Natural killer cell treated with Interleukin-12 subunit alpha and Interleukin-12 subunit beta and Interleukin-15 and Interleukin-18, amount 100 ng/mL, for 72 hours (primary cell): Measurements from ENCODE around the gene ADARB2. TPM values are rescaled to one million over a fixed set of nuclear protein-coding genes. Genes with fewer than 3 reads are reported as not detected.
A peak's percentile ranks its signal among the peaks of the same experiment; 100 is the strongest.

Experiments used
- ATAC-seq, 2 donors: fragments of 150-1000 bp; cut with Tn5 transposase in 1 of 2; sonication (Bioruptor Pico), chemical (Tn5 transposase) in 1 of 2; 2 replicates each; pipeline ENCODE4 v1.10.0; 2021
- DNase-seq: peaks from one replicate; pipeline ENCODE4 v3.0.0; 2022; ENCODE audit warnings: low spot score
- H3K27ac Mint-ChIP-seq, 2 donors: 1 replicate in 1 of 2; 2 replicates in 1 of 2; pipeline ENCODE4 v1.8.0; 2022; ENCODE audit warnings: mixed read lengths in 2 of 2, mild to moderate bottlenecking in 1 of 2, moderate library complexity in 1 of 2
- H3K27me3 Mint-ChIP-seq, 2 donors: 1 replicate in 1 of 2; 2 replicates in 1 of 2; pipeline ENCODE4 v1.8.0; 2022; ENCODE audit warnings: mixed read lengths in 2 of 2
- H3K36me3 Mint-ChIP-seq: one replicate; pipeline ENCODE4 v1.8.0; 2022; ENCODE audit warnings: mixed read lengths
- H3K4me1 Mint-ChIP-seq, 2 donors: 1 replicate in 1 of 2; 2 replicates in 1 of 2; pipeline ENCODE4 v1.8.0; 2022; ENCODE audit warnings: low read depth in 2 of 2, mixed read lengths in 2 of 2, mild to moderate bottlenecking in 1 of 2
- H3K4me3 Mint-ChIP-seq: one replicate; pipeline ENCODE4 v1.8.0; 2022; ENCODE audit warnings: mixed read lengths
- H3K9me3 Mint-ChIP-seq: 2 replicates; pipeline ENCODE4 v1.8.0; 2022; ENCODE audit warnings: mixed read lengths
- total RNA-seq, 2 donors: library from RNA; stranded (reverse); gene quantifications; one replicate each; pipeline ENCODE4 v1.2.3, GENCODE V29; 2022

The ADARB2 gene
- total RNA-seq, 2 donors from 2014 or later = not detected

DNA sequence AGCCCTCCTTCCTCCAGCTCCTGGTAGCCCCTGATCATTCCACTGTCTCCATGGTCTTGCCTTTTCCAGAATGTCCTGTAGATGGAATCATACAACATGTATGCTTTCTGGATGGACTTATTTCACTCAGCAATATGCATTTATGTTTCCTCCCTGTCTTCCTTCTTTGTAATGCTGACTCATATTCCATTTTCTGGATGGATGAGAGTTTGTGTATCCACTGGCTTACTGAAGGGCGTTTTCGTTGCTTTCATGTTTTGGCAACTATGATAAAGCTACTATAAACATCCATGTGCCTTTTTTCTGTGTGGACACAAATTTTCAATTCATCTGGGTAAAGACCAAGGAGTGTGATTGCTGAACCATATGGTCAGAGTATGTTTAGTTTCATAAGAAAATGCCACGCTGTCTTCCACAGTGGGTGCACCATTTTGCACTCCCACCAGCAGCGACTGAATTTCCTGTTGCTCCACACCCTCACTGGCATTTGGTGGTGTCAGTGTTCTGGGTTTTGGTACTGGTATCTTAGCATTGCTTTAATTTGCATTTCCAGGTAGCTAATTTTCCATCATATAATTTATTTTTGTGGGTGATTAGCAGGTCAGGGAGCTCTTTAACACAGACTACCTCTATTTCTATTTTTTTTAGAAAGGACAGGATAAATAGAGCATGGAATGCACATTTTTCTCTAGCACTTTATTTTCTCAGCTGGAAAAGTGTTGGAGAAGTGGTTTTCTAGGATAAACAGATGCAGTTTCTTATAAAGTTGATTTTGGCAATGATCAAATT is 429.0 kb downstream of the ADARB2 start:
- Mint-ChIP-seq H3K4me3 (no peak overlapping the region), H3K27me3 (peaks cover 0 to 7% of the 10 kb centered on the region in 2 donors), H3K9me3 (no peaks in the 10 kb centered on the region), H3K4me1 (no peaks in the 10 kb centered on the region), H3K36me3 (no peaks in the 10 kb centered on the region), H3K27ac (no peak overlapping the region)
- DNase-seq = no peak
- ATAC-seq = no peak

GRCh38 chr10:1301143-1301542 is 436.2 kb downstream of the ADARB2 start:
- H3K27me3 Mint-ChIP-seq = peaks cover 15 to 22% of the 10 kb centered on the region in 2 donors
- ATAC-seq = no peak

GRCh38 chr10:1300218-1300617 is 437.1 kb downstream of the ADARB2 start:
- no peak for DNase-seq
- Mint-ChIP-seq H3K4me3 (no peak overlapping the region), H3K27ac (no peak overlapping the region), H3K27me3 (peaks cover 15 to 23% of the 10 kb centered on the region in 2 donors), H3K36me3 (no peaks in the 10 kb centered on the region), H3K9me3 (no peaks in the 10 kb centered on the region), H3K4me1 (peaks cover 0 to 11% of the 10 kb centered on the region in 2 donors)
- ATAC-seq = no peak

More at GRCh38 chr10:1301143-1301542, 436.2 kb downstream of the ADARB2 start:
- Mint-ChIP-seq H3K36me3 (no peaks in the 10 kb centered on the region), H3K4me3 (no peak overlapping the region), H3K4me1 (peaks cover 0 to 11% of the 10 kb centered on the region in 2 donors), H3K9me3 (no peaks in the 10 kb centered on the region), H3K27ac (no peak overlapping the region)
- no peak for DNase-seq

DNA sequence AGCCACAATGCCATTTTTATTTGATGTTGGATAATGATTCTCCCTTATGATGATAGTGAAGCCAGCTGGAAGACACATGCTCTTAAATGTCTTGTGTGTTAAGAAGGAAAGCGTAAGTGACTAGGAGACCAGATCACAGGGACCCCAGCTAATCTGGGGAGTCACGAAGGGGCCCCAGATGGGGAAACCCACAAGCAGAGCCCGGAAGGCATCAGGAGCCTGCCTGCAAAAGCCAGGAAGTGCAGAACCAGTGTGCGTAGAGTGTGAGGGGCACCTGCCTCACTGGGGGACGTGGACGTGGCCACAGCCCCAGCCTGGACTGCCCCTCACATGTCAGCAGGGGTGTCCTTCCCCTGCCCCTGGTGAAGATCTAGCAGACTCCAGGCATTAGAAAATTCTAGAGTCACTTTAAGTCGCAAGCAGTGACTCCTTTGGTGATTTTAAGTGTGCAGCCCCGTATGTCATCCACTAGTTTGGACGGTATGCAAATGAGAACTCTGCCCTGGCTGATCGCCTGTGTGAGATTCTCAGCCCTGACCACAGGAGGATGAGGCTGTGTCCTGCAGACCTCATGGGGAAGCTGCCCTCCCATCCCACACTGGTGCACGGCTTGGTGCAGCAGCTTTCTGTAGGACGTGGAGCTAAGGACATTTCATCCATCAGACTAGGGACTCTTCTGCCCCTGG is 438.1 kb downstream of the ADARB2 start:
- H3K4me3 Mint-ChIP-seq = peak overlapping the region; percentile 3
- ATAC-seq (peak; percentile 26 to 43), DNase-seq (no peak)
- peaks cover 0 to 11% of the 10 kb centered on the region in 2 donors for H3K4me1 Mint-ChIP-seq
- no peaks in the 10 kb centered on the region for H3K36me3 Mint-ChIP-seq
- H3K27me3 Mint-ChIP-seq = peaks cover 20 to 32% of the 10 kb centered on the region in 2 donors
- H3K9me3 Mint-ChIP-seq = no peaks in the 10 kb centered on the region
- H3K27ac Mint-ChIP-seq = no peak overlapping the region

GRCh38 chr10:1297566-1298301 is 439.6 kb downstream of the ADARB2 start:
- H3K36me3 Mint-ChIP-seq = no peaks in the 10 kb centered on the region
- peaks cover 0 to 11% of the 10 kb centered on the region in 2 donors for H3K4me1 Mint-ChIP-seq
- no peaks in the 10 kb centered on the region for H3K9me3 Mint-ChIP-seq
- ATAC-seq = no peak
- DNase-seq = no peak
- H3K27ac Mint-ChIP-seq = no peak overlapping the region
- H3K4me3 Mint-ChIP-seq = no peak overlapping the region
- H3K27me3 Mint-ChIP-seq = peaks cover 24 to 32% of the 10 kb centered on the region in 2 donors

DNA sequence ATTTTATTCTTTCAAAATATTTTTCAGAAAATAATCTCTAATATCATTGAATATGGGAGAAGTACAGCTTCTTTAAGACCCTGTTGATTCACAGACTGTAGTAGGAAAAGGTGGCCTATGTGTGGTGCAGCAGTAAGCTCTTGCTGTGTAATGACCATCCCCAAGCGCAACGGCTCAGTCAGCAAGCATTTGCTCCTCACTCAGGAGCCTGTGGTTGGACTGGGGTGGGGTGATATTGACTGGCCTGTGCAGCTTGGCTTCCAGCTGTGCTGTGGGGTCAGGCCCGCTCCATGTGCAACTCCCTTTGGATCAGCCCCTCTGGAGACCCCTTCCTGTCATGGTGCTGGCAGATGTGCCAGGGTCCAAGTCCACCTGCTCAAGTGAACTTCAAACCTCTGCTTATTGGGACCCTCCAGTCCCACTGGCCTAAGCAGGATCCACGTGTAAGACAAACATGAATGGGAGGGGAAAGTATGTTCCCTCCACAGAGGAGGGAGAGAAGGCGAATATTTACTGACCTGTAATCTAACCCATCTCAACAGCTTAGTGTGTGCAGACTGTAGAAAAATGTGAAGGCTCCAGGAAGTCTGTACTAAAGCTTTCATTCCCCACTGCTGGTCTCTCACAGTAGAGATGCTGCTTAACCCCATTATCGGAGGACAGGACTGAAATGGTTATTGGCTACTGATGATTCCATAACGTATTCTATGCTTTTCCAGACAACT is 441.4 kb downstream of the ADARB2 start:
- H3K9me3 Mint-ChIP-seq = no peaks in the 10 kb centered on the region
- no peak overlapping the region for H3K27ac Mint-ChIP-seq
- no peak overlapping the region for H3K4me3 Mint-ChIP-seq
- peaks cover 22 to 26% of the 10 kb centered on the region in 2 donors for H3K27me3 Mint-ChIP-seq
- ATAC-seq (peak in 1 of 2 donors; percentile 7), DNase-seq (no peak)
- peaks cover 0 to 11% of the 10 kb centered on the region in 2 donors for H3K4me1 Mint-ChIP-seq
- H3K36me3 Mint-ChIP-seq = no peaks in the 10 kb centered on the region

DNA sequence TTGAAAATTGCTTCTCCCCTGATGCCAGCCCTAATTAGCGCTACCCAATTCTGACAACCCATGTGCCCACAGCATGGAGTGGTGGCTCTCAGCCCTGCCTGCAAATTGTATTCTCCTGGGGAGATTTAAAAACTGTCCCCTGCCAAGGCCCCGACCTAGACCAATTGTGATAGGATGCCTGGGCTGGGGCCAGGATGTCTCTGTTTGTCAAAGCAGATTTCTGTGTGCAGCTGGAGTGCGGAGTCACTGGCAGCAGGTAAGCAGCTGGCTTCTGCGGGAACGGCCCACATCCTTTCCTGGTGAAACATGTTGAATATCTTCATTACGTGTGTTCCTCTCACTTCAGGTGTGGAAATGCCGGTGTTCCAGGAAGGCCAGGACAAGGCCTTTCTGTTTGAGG is 442.6 kb downstream of the ADARB2 start:
- Mint-ChIP-seq H3K9me3 (no peaks in the 10 kb centered on the region), H3K27ac (no peak overlapping the region), H3K4me3 (no peak overlapping the region), H3K4me1 (peaks cover 0 to 5% of the 10 kb centered on the region in 2 donors), H3K36me3 (no peaks in the 10 kb centered on the region), H3K27me3 (peaks cover 10 to 18% of the 10 kb centered on the region in 2 donors)
- ATAC-seq (no peak), DNase-seq (no peak)

DNA sequence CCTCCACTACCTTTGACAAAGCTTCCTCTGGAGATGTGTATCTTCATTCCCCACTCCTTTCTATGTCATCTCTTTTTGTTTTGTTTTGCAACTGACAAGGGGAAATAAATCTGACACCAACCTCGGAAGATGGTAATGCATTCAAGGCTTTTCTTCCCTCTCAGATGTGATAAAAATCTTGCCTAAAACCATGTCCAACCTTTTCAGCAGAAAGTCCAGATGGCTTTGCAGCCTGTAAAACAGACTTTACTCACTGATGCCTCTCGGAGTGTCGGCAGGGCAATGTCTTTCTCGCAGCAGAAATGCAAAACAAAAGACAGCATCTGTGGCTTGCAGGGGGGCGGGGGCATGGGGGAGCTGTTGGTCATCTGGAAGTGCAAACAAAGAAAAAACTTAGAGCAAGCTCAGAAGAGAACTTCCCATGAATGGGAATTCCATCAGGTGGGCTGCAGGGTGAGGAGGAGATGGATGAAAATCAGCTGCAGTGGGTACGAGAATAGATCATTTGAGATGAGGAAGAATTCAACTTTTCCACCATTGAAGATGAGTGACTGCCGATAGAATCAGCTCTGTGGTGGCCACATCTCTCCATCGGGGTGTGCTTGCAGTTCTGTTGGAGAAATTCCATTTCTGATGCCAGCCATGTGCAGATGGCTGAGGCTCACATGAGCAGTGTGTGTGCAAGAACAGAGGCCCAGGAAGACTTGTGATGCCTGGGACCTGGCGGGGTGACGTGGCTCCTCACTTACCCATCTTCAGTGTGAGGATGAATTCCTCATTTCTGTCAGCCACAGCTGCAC is 443.5 kb downstream of the ADARB2 start:
- H3K36me3 Mint-ChIP-seq = no peaks in the 10 kb centered on the region
- H3K27ac Mint-ChIP-seq = no peak overlapping the region
- H3K4me3 Mint-ChIP-seq = no peak overlapping the region
- H3K27me3 Mint-ChIP-seq = peaks cover 9 to 15% of the 10 kb centered on the region in 2 donors
- no peak for DNase-seq
- peaks cover 0 to 2% of the 10 kb centered on the region in 2 donors for H3K4me1 Mint-ChIP-seq
- no peak for ATAC-seq
- no peaks in the 10 kb centered on the region for H3K9me3 Mint-ChIP-seq

- Mint-ChIP-seq H3K4me3 (no peak overlapping the region), H3K4me1 (no peaks in the 10 kb centered on the region), H3K9me3 (no peaks in the 10 kb centered on the region), H3K36me3 (no peaks in the 10 kb centered on the region), H3K27me3 (peaks cover 9 to 13% of the 10 kb centered on the region in 2 donors), H3K27ac (no peak overlapping the region)
- no peak for ATAC-seq
- DNase-seq = no peak
Observed at GRCh38 chr10:1293157-1293556, 444.2 kb downstream of the ADARB2 start.

DNA sequence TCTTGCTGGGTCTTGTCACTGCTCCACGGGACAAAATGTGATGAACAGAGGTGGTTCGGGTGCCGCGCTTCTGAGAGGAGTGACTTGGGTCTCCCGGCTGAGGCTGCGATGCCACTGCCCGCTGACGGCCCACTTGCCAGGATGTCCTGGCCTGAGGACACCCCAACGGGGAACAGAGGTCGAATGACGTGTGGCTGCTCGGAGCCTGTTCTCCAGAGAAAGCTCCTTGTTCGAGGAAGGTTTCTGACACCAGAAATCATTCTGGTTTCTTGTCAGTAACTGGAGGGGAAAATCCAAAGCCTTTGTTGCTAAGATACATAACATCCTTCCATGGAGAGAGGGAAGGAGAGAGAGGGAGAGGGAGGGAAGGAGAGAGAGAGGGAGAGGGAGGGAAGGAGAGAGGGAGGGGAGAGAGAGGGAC is 444.7 kb downstream of the ADARB2 start:
- ATAC-seq (no peak), DNase-seq (no peak)
- peaks cover 9 to 13% of the 10 kb centered on the region in 2 donors for H3K27me3 Mint-ChIP-seq
- no peak overlapping the region for H3K27ac Mint-ChIP-seq
- H3K4me3 Mint-ChIP-seq = no peak overlapping the region
- no peaks in the 10 kb centered on the region for H3K36me3 Mint-ChIP-seq
- no peaks in the 10 kb centered on the region for H3K4me1 Mint-ChIP-seq
- no peaks in the 10 kb centered on the region for H3K9me3 Mint-ChIP-seq

DNA sequence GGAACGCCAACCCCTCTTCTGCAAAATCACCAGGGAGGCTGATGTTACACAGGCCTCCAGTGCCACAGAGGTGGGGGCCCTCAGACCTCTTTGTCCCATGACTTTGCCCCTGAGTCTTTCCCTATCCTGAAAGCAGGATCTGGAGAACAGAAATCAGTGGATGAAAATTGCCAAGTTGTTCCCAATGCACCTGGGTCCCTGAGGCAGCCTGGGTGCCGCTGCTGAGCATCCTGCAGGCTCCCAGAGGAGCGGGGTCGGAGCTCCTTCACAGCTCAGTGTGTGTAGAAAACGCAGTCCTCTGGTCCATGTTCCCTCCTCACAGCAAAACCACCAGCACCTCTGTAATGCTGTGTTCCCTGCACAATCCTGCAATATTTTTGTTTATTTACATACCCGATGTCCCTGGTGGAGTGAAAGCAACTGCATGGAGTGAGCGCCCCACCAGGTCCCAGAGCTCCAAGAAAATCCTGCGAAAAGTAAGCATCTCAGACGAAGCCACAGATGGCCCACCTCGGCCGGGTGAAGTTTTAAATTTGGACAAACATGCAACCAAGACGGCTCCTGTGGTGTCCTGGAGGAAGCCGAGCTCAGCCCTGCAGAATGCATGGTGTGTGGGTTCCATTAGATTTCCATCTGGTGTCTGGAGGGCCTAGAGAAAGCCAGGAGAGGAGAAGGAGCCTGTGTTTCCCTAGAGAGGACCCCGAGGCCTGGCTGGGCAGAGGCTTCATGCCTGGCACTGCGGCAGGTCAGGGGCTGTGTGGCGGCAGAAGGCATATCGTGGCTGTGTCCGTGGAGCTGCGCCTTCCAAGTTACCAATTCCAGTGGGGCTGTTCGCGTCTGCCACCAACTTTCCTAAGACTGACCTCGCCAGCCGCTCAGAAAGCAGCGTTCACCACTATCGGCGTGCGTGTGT is 445.9 kb downstream of the ADARB2 start:
- H3K27me3 Mint-ChIP-seq = peaks cover 9 to 13% of the 10 kb centered on the region in 2 donors
- H3K9me3 Mint-ChIP-seq = no peaks in the 10 kb centered on the region
- H3K4me3 Mint-ChIP-seq = no peak overlapping the region
- ATAC-seq = no peak
- DNase-seq = no peak
- no peak overlapping the region for H3K27ac Mint-ChIP-seq
- H3K4me1 Mint-ChIP-seq = no peaks in the 10 kb centered on the region
- no peaks in the 10 kb centered on the region for H3K36me3 Mint-ChIP-seq

DNA sequence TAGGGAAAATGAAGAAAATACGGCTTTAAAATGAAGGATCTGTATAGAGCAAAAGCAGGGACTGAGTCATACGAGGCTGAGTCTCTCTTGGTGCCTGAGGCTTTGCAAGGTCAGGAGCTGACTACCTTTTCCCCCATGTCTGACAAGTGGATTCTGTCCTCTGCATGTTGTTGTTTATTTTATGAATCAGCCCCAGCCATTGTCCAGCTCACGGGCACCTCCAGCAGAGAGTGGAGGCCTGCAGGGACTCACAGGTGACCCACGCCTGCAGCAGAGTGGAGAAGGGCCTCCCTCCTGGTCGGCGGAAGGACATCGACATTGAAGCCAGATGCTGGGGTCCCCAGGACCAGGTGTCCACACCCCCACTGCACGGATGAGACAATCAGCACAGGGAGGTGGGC is 447.3 kb downstream of the ADARB2 start:
- ATAC-seq (no peak), DNase-seq (no peak)
- no peak overlapping the region for H3K4me3 Mint-ChIP-seq
- no peaks in the 10 kb centered on the region for H3K4me1 Mint-ChIP-seq
- H3K27me3 Mint-ChIP-seq = peaks cover 7 to 13% of the 10 kb centered on the region in 2 donors
- H3K27ac Mint-ChIP-seq = no peak overlapping the region
- no peaks in the 10 kb centered on the region for H3K9me3 Mint-ChIP-seq
- H3K36me3 Mint-ChIP-seq = no peaks in the 10 kb centered on the region
